Right lung (tissue), 10 donors: Measurements from ENCODE around the gene SEC23A. TPM values are rescaled to one million over a fixed set of nuclear protein-coding genes. Genes with fewer than 3 reads are reported as not detected.
"Not testable (repeated sequence)": the region's sequence is repeated elsewhere in the genome, so short reads cannot be mapped to it uniquely, and the experiment has no call there.

ENCODE experiments used
- DNase-seq, 2 donors: peaks; one replicate each; pipeline ENCODE4 v3.0.0-alpha.2; 2013
- long read RNA-seq, 8 donors: transcript quantifications; one replicate each; lab custom pipeline, GENCODE V29; 2026
- polyA plus RNA-seq, 5 donors: library from polyadenylated mRNA; unstranded; fragments of 120-200 nt; gene quantifications; one replicate each; pipeline versions ENCODE4 v1.2.1 to v1.2.3, GENCODE V29; 2013; ENCODE audit warnings: inconsistent platforms in 1 of 5, low replicate concordance in 1 of 5; ENCODE audit not compliant: insufficient read length in 5 of 5, insufficient read depth in 1 of 5

SEC23A gene
- polyA plus RNA-seq, result 10 to 100 TPM; 51.0 to 65.9 (median 62.2) TPM
- long read RNA-seq, donor 1, full-length matches to known transcripts, result 13 of 13 reads
- long read RNA-seq, donor 1, partial matches to known transcripts, result 0 of 13 reads
- long read RNA-seq, donor 1, other reads (novel, unspliced or antisense), result 0 of 13 reads
- long read RNA-seq, donor 2, full-length matches to known transcripts, result 9 of 9 reads
- long read RNA-seq, donor 2, partial matches to known transcripts, result 0 of 9 reads
- long read RNA-seq, donor 2, other reads (novel, unspliced or antisense), result 0 of 9 reads
- long read RNA-seq, donor 3, full-length matches to known transcripts, result 8 of 623 reads
- long read RNA-seq, donor 3, partial matches to known transcripts, result 610 of 623 reads
- long read RNA-seq, donor 3, other reads (novel, unspliced or antisense), result 5 of 623 reads
- long read RNA-seq, donor 4, full-length matches to known transcripts, result 8 of 8 reads
- long read RNA-seq, donor 4, partial matches to known transcripts, result 0 of 8 reads
- long read RNA-seq, donor 4, other reads (novel, unspliced or antisense), result 0 of 8 reads
- long read RNA-seq, donor 5, full-length matches to known transcripts, result 14 of 22 reads
- long read RNA-seq, donor 5, partial matches to known transcripts, result 8 of 22 reads
- long read RNA-seq, donor 5, other reads (novel, unspliced or antisense), result 0 of 22 reads
- long read RNA-seq, donor 6, full-length matches to known transcripts, result 15 of 15 reads
- long read RNA-seq, donor 6, partial matches to known transcripts, result 0 of 15 reads
- long read RNA-seq, donor 6, other reads (novel, unspliced or antisense), result 0 of 15 reads
- long read RNA-seq, donor 7, full-length matches to known transcripts, result 20 of 37 reads
- long read RNA-seq, donor 7, partial matches to known transcripts, result 17 of 37 reads
- long read RNA-seq, donor 7, other reads (novel, unspliced or antisense), result 0 of 37 reads
- long read RNA-seq, donor 8, full-length matches to known transcripts, result 2 of 2 reads
- long read RNA-seq, donor 8, partial matches to known transcripts, result 0 of 2 reads
- long read RNA-seq, donor 8, other reads (novel, unspliced or antisense), result 0 of 2 reads

- DNase-seq, result peak; percentile 88
Measured at GRCh38 chr14:39102969-39103957, at the start of gene SEC23A. TSS of gene SEC23A (minus strand) at chr14:39103235. CDS start at chr14:39096118, 7,117 bp downstream.

DNA sequence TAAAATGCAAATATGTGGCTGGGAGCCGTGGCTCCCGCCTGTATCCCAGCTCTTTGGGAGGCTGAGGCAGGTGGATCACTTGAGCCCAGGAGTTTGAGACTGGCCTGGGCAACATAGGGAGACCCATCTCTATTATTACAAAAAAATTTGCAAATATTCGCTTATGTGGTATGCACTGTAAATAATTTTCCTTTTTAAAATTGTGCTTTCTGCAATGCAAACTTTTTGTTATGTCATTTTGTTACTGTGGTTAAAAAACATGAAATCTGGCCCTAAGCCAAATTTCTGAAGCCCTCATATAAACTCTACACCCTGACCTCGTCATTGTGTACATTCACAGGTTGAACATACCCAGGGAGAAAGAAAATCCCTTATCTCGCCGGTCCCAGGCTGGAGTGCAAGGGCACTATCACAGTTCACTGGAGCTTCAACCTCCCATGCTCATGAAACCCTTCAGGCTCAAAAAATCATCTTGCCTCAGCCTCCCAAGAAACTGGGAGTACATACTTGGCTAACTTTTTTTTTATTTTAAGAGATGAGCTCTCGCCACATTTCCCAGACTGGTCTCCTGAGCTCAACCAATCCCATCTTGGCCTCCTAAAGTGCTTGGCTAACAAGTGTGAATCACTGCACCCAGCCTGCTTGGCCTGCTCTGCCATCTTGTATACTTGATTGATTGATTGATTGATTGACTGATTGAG is 42.4 kb upstream of the SEC23A start:
- DNase-seq, result no peak

DNA sequence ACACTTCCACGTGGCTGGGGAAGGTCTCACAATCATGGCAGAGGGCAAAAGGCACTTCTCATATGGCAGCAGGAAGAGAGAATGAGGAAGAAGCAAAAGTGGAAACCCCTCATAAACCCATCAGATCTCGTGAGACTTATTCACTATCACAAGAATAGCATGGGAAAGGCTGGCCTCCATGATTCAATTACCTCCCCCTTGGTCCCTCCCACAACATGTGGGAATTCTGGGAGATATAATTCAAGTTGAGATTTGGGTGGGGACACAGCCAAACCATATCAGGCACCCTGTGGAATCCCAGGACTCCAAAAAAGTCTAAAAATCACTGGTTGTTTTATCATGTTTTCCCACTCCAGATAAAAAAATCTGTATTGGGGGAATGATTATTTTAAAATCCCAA is 40.2 kb upstream of the SEC23A start:
- not testable (repeated sequence) for DNase-seq

DNA sequence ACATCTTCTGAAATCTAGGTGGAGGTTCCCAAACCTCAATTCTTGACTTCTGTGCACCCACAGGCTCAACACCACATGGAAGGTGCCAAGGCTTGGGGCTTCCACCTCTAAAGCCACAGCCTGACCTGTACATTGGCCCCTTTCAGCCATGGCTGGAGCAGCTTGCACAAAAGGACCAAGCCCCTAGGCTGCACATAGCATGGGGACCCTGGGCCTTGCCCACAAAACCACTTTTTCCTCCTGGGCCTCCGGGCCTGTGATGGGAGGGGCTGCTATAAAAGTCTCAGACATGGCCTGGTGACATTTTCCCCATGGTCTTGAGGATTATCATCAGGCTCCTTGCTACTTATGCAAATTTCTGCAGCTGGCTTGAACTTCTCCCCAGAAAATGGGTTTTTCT is 38.6 kb upstream of the SEC23A start:
- not testable (repeated sequence) for DNase-seq

DNA sequence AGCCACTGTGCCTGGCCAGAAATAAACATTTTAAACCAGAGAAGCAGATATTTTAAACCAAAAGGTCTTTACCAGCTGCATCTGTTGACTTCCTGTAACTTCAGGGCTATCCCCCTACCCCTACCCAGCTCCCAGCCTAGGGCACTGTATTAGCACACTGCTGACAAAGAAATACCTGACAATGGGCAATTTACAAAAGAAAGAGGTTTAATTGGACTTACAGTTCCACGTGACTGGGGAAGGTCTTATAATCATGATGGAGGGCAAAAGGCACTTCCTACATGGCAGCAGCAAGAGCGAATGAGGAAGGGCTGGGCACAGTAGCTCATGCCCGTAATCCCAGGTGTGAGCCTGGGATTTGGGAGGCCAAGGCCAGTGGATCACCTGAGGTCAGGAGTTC is 37.1 kb upstream of the SEC23A start:
- DNase-seq, result no peak

- DNase-seq, result peak; percentile 40 to 49
Measured at GRCh38 chr14:39138440-39138839, 35.4 kb upstream of the SEC23A start.

- DNase-seq, result not testable (repeated sequence)
Measured at GRCh38 chr14:39137835-39138234, 34.8 kb upstream of the SEC23A start.

DNA sequence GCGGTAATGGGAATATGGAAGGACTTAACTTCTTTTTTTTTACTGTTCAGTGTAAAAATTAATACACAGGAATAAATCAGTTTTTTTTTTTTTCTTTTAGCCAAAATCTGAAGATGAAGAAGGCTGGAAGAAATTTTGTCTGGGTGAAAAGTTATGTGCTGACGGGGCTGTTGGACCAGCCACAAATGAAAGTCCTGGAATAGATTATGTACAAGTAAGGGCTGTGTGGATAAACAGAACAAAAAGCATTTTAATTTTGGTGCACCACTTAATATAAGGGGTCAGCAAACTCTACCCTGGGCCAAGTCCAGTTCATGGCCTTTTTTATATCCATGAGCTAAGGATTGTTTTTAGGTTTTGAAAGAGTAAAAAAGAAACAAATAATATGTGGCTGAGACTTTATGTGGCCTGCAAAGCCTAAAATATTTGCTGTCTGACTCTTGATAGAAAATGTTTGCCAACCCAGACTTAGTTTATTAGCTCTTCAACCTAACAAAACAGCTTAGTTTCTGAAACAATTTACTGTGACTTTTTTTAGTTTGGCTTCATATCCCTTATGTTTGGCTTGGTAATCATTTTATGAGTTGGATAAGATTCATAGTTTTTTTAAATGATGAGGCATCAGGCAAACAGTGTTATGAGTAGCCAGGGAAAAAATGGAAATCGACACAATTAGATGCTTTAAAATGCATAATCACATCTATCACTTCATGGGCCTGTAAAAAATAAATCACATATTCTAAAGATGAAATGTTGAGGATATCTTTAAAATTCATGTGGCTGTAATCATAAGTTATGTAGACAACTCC is 19.5 kb upstream of the SEC23A start:
- no peak for DNase-seq

DNA sequence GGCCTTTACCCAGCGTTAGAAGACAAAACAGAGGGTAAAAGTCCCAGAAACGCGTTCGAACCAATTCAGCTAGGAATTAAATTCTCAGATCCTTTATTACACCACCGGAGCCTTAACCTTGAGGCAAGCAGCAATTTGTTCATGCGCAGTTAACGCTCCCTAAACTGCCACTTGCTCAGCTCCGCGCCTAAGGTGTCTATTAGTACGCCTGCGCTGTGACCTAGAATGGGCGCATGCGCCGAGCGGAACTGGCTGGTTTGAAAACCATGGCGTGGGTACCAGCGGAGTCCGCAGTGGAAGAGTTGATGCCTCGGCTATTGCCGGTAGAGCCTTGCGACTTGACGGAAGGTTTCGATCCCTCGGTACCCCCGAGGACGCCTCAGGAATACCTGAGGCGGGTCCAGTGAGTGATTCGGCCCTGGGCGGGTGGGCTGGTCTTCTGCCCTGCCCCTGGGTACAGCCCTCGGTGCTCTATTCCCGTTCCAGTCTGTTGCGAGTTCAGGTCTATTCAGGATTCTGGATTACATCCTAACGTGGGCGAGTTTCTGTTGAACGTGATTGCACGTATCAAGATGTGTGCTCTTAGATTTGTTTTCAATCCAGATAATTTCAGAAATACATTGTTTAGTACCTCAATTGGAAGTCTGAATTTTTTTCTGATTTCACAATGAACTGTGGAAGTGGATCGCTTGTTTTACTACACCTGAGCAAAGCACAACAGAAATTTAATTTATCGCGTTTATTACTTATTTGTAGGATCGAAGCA is 11.2 kb upstream of the SEC23A start, which contains the start of gene GEMIN2:
TSS of gene GEMIN2 (plus strand) at position 251 of the 766 bp plus-strand sequence. CDS start at position 267, 16 bp downstream.
- DNase-seq, result peak; percentile 91 to 92

DNA sequence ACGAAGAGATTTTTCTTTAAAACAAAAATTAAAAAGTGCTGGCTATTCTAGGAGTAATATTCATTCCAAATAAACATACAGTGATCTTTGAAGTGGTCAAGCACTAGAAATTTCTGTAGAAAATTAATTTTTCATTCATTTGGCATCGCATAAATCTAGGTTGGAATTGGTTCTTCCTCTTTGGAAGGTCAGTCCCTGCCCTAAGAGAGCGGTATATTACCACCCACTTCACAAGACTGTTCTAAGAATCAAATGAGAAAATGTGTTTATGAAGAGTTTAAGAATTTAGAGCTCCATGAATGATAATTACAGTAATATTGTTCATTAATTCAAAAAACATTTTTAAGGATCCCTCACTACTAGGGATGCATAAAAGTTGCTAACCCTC is 10.6 kb upstream of the SEC23A start:
- no peak for DNase-seq

GRCh38 chr14:39109893-39110715 is 7.1 kb upstream of the SEC23A start:
- DNase-seq, result no peak

GRCh38 chr14:39108791-39109190 is 5.8 kb upstream of the SEC23A start:
- no peak for DNase-seq

DNA sequence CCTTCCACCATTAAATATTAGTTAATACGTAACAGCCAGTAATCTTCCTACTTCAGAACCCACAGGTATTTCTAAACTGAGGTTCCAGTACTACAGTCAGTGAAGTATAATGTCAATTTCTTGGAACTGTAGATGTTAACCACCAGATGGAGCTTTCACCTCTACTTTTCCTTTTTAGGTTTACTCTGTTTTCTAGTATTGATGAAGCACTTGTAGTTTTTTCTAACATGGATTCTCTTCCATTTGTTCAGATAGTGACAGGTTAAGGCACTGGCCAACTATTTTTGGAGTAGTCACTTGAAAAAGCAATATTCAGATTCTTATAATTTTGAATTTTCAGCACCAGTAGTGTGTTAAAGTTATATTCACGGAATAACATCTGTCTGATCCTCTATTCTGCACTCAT is 4.6 kb upstream of the SEC23A start:
- no peak for DNase-seq

DNA sequence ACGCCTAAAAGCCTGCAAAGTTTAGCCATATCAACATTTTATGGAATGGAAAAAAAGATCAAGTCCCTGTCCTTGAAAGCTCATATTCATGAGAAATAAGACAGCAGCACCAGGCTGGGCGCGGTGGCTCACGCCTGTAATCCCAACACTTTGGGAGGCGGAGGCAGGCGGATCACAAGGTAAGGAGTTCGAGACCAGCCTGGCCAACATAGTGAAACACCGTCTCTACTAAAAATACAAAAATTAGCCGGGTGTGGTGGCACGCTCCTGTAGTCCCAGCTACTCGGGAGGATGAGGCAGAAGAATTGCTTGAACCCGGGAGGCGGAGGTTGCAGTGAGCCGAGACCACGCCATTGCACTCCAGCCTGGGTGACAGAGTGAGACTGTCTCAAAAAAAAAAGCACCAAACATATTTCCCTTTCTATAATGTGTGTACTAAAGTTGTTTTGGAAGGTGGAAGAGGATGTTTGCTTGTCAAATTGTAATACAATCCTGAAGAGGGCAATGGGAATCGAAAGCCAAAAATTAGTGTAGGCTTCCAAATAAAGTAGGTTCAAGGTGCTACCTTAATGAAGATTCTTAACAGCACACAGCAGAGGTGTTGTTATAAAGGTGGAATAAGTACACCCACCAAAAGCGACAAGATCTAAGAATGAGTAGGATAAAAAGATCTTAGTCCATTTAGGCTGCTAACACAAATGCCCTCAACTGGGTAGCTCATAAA is 1.2 kb upstream of the SEC23A start:
- DNase-seq, result not testable (repeated sequence)

GRCh38 chr14:39102265-39102968 is 618 bp downstream of the SEC23A start:
- DNase-seq, result peak; percentile 57 to 61

- no peak for DNase-seq
Measured at GRCh38 chr14:39099748-39100147, 3.3 kb downstream of the SEC23A start.
